Panc1 (cell line): ENCODE data around the gene ITPR3. TPM values are rescaled to one million over a fixed set of nuclear protein-coding genes. Genes with fewer than 3 reads are reported as not detected.

Experiments
- ATAC-seq: fragments of 200-7000 bp; cut with Tn5 transposase; 2 replicates; pipeline ENCODE4 v1.9.1; 2020; ENCODE audit warnings: mild to moderate bottlenecking, moderate library complexity
- BruUV-seq: library from RNA; stranded (reverse); fragments of 400-500 nt; replicated peaks from 2 replicates; lab custom pipeline; 2021; lab: Mats Ljungman, UMichigan
- CTCF ChIA-PET: fragments of 300-600 bp; sonication (Branson Sonifier 250); formaldehyde crosslinking; loops from one replicate; lab custom pipeline; 2022; ENCODE audit warnings: antibody characterized with exemption; lab: Charles Lee
- POLR2A ChIA-PET: fragments of 300-600 bp; sonication (Branson Sonifier 250); formaldehyde crosslinking; loops from one replicate; lab custom pipeline; 2022; ENCODE audit warnings: antibody characterized with exemption; lab: Charles Lee
- DNase-seq: peaks from one replicate; pipeline ENCODE4 v3.0.0-alpha.2; 2010; ENCODE audit warnings: low read depth, low spot score
- H3K27ac ChIP-seq: 2 replicates; pipeline ENCODE4 v1.5.1; 2011; ENCODE audit warnings: mild to moderate bottlenecking, low read length, inconsistent platforms
- H3K27me3 ChIP-seq: fragments of 200-500 bp; sonication (Bioruptor generic); 2 replicates; pipeline ENCODE4 v1.6.0; 2014; ENCODE audit warnings: low read length, inconsistent platforms; ENCODE audit not compliant: control insufficient read depth, insufficient read depth
- H3K36me3 ChIP-seq: fragments of 200-500 bp; sonication (Bioruptor generic); 2 replicates; pipeline ENCODE4 v1.5.1; 2014; ENCODE audit warnings: inconsistent platforms, mild to moderate bottlenecking, low read length, moderate library complexity; ENCODE audit not compliant: control insufficient read depth, insufficient read depth
- H3K4me1 ChIP-seq: 2 replicates; pipeline ENCODE4 v1.5.1; 2011; ENCODE audit warnings: inconsistent platforms, mild to moderate bottlenecking, low read length, moderate library complexity; ENCODE audit not compliant: control insufficient read depth, insufficient read depth
- H3K4me3 ChIP-seq, 2 experiments: 2 replicates each; pipeline ENCODE4 v1.5.1; 2011 to 2012; ENCODE audit warnings: low read depth in 2 of 2, low read length in 2 of 2, mild to moderate bottlenecking in 2 of 2, inconsistent platforms in 1 of 2, moderate library complexity in 1 of 2
- H3K9me3 ChIP-seq: fragments of 200-500 bp; sonication (Bioruptor generic); 2 replicates; pipeline ENCODE4 v1.5.1; 2014; ENCODE audit warnings: low read depth, mild to moderate bottlenecking, inconsistent platforms, low read length, moderate library complexity; ENCODE audit not compliant: control insufficient read depth, insufficient read depth
- POLR2AphosphoS5 ChIP-seq: IDR thresholded peaks from 2 replicates; pipeline ENCODE4 v1.6.1; 2012; ENCODE audit warnings: mild to moderate bottlenecking, low read depth, low read length, moderate library complexity
- SIN3A ChIP-seq: IDR thresholded peaks from 2 replicates; pipeline ENCODE4 v1.6.1; 2012; ENCODE audit warnings: low read depth, mild to moderate bottlenecking, low read length, moderate library complexity, borderline replicate concordance; ENCODE audit not compliant: insufficient read depth
- TCF7L2 ChIP-seq: IDR thresholded peaks from 2 replicates; pipeline ENCODE4 v1.6.1; 2011; ENCODE audit warnings: mild to moderate bottlenecking, low read depth, low read length, inconsistent platforms
- in situ Hi-C: cut with HindIII; loops from 2 replicates; pipeline ENCODE4 v1.10.0; 2016; ENCODE audit warnings: low sequenced_read_pairs, low pct_unique_long_range_greater_than_20kb
- intact Hi-C: fragments of 100-400 bp; cut with micrococcal nuclease; formaldehyde crosslinking; loops from one replicate; pipeline ENCODE4 v1.10.0; 2022; ENCODE audit not compliant: unreplicated experiment
- total RNA-seq: library from RNA; stranded (reverse); gene quantifications from one replicate; pipeline ENCODE4 v1.2.1, GENCODE V29; 2021; ENCODE audit not compliant: unreplicated experiment
- TF ChIP-seq, protein P1 (sequence below): fragments of 450-650 bp; IDR thresholded peaks from 2 replicates; pipeline ENCODE4 v1.5.1; 2017; ENCODE audit warnings: mild to moderate bottlenecking
- TF ChIP-seq, protein P2 (sequence below), 2 experiments: IDR thresholded peaks; 2 replicates each; pipeline ENCODE4 v1.6.1; 2011 to 2012; ENCODE audit warnings: low read depth in 2 of 2, control low read depth in 1 of 2, low read length in 1 of 2, mild to moderate bottlenecking in 1 of 2, moderate library complexity in 1 of 2; ENCODE audit not compliant: insufficient read depth in 1 of 2

Gene ITPR3
- total RNA-seq, 1 experiment from 2014 or later, result 65.8 TPM

DNA sequence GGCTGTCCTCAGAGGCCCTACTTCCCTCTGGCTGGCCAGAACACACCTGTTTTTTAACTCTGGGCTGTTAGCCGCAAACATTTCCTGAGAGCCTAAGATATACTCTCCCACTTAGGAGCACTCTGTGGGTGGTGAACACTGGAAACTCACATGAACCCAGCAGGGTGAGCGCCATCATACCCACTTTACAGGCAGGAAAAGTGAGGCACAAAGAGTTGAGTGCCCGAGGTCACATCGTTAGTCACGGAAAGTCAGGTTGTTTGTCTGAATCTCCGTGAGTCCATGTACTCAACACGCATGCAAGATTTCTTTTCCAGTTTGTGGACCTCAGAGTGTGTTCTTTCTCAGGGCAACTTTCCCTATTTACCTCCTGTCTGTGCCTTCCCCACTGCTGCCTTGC lies 43.0 kb upstream of the ITPR3 start:
- BruUV-seq, result TSS peak; percentile 48
- H3K4me1 ChIP-seq, result peaks cover 16% of the 10 kb centered on the region
- H3K36me3 ChIP-seq, result peaks cover 2% of the 10 kb centered on the region; the same call in 1 of the 2 replicates
- intact Hi-C loops (loop anchor here (10.0 kb wide), 1 partner anchor 123 kb away; the partner anchor contains the start of gene ZBTB9), in situ Hi-C loops (no loop called here)
- CTCF ChIA-PET, result interaction anchor here (0.9 kb wide), 1 partner anchor 152 kb away, joined by 4 read pairs; no protein-coding TSS in a partner anchor
- POLR2A ChIA-PET, result no interaction called here
- TF ChIP-seq, protein P1, sequence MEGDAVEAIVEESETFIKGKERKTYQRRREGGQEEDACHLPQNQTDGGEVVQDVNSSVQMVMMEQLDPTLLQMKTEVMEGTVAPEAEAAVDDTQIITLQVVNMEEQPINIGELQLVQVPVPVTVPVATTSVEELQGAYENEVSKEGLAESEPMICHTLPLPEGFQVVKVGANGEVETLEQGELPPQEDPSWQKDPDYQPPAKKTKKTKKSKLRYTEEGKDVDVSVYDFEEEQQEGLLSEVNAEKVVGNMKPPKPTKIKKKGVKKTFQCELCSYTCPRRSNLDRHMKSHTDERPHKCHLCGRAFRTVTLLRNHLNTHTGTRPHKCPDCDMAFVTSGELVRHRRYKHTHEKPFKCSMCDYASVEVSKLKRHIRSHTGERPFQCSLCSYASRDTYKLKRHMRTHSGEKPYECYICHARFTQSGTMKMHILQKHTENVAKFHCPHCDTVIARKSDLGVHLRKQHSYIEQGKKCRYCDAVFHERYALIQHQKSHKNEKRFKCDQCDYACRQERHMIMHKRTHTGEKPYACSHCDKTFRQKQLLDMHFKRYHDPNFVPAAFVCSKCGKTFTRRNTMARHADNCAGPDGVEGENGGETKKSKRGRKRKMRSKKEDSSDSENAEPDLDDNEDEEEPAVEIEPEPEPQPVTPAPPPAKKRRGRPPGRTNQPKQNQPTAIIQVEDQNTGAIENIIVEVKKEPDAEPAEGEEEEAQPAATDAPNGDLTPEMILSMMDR, result no peak
- TF ChIP-seq SIN3A, result no peak
- TF ChIP-seq, protein P2, sequence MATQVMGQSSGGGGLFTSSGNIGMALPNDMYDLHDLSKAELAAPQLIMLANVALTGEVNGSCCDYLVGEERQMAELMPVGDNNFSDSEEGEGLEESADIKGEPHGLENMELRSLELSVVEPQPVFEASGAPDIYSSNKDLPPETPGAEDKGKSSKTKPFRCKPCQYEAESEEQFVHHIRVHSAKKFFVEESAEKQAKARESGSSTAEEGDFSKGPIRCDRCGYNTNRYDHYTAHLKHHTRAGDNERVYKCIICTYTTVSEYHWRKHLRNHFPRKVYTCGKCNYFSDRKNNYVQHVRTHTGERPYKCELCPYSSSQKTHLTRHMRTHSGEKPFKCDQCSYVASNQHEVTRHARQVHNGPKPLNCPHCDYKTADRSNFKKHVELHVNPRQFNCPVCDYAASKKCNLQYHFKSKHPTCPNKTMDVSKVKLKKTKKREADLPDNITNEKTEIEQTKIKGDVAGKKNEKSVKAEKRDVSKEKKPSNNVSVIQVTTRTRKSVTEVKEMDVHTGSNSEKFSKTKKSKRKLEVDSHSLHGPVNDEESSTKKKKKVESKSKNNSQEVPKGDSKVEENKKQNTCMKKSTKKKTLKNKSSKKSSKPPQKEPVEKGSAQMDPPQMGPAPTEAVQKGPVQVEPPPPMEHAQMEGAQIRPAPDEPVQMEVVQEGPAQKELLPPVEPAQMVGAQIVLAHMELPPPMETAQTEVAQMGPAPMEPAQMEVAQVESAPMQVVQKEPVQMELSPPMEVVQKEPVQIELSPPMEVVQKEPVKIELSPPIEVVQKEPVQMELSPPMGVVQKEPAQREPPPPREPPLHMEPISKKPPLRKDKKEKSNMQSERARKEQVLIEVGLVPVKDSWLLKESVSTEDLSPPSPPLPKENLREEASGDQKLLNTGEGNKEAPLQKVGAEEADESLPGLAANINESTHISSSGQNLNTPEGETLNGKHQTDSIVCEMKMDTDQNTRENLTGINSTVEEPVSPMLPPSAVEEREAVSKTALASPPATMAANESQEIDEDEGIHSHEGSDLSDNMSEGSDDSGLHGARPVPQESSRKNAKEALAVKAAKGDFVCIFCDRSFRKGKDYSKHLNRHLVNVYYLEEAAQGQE (IDR thresholded peaks at IDR 0.05; ENCODE audit: insufficient read depth in 1 of 2, low read depth in 2 of 2, low read length in 1 of 2), result no peak
- TF ChIP-seq POLR2AphosphoS5, result no peak
- TF ChIP-seq TCF7L2, result no peak
- H3K4me3 ChIP-seq, result peak overlapping the region; percentile 94 to 98
- no peaks in the 10 kb centered on the region for H3K27me3 ChIP-seq
- ATAC-seq (no peak), DNase-seq (no peak)
- no peaks in the 10 kb centered on the region for H3K9me3 ChIP-seq
- H3K27ac ChIP-seq, result peak overlapping the region; percentile 92

DNA sequence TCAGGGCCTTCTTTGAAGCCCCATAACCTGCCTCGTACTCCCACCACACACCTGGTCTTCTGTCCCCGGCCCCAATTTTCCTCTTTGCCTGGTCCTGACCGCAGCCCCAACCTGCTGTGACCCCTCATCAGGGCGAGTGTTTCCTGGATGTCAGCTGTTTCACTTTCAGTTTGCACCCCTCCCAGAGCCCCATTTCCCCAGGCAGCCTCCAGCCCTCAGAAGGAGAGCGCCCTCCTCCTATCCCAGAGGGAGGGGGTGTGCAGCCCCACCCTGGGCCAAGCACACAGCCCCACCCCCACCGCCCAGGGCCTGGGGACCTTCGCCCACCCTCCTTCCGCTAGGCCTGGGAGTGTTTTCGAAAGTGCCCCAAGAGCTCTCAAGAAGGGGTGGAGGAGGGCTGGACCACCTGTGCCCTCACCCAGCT lies 42.5 kb upstream of the ITPR3 start:
- TF ChIP-seq SIN3A (no peak), TCF7L2 (no peak), POLR2AphosphoS5 (no peak)
- TF ChIP-seq, protein P2 (IDR thresholded peaks at IDR 0.05; ENCODE audit: insufficient read depth in 1 of 2, low read depth in 2 of 2, low read length in 1 of 2), result no peak
- TF ChIP-seq, protein P1, result no peak
- intact Hi-C loops, result loop anchor here (10.0 kb wide), 1 partner anchor 124 kb away; the partner anchor contains the start of gene ZBTB9
- ATAC-seq (no peak), DNase-seq (no peak)
- Histone ChIP-seq H3K27me3 (no peaks in the 10 kb centered on the region), H3K9me3 (no peaks in the 10 kb centered on the region), H3K27ac (peak overlapping the region; percentile 92), H3K4me3 (peak overlapping the region; percentile 94 to 98), H3K4me1 (peaks cover 16% of the 10 kb centered on the region), H3K36me3 (peaks cover 2% of the 10 kb centered on the region; the same call in 1 of the 2 replicates)
- in situ Hi-C loops, result no loop called here
- ChIA-PET POLR2A (no interaction called here), CTCF (interaction anchor here (0.9 kb wide), 1 partner anchor 152 kb away, joined by 4 read pairs; no protein-coding TSS in a partner anchor)
- BruUV-seq, result no TSS peak
